ENCODE data around the gene PCBD1. TPM values are rescaled to one million over a fixed set of nuclear protein-coding genes. Genes with fewer than 3 reads are reported as not detected.

The PCBD1 gene
- total and polyA plus RNA-seq, 12 donors: 42.7 to 213 (median 137) TPM

GRCh38 chr10:70851597-70852475 lies 36.5 kb downstream of the PCBD1 start:
- Histone ChIP-seq H3K27ac (no peak overlapping the region), H3K9me3 (replicated peaks in 1 of 3) (no peaks in the 10 kb centered on the region), H3K36me3 (replicated peaks in 1 of 2) (peaks cover 0 to 15% of the 10 kb centered on the region in 2 donors), H3K4me1 (replicated peaks in 1 of 2) (peaks cover 0 to 37% of the 10 kb centered on the region in 2 donors), H3K4me3 (no peak overlapping the region), H3K27me3 (no peaks in the 10 kb centered on the region)
- no peak for TF ChIP-seq CTCF (IDR thresholded peaks at IDR 0.05)
- intact Hi-C loops (cut with DNase I): no loop called here
- WGBS, 4 donors: 80 to 88% (median 85%) methylated on average over 5 of the region's 5 CpGs
- no peak for DNase-seq

GRCh38 chr10:70850097-70850496 lies 38.3 kb downstream of the PCBD1 start:
- no peak for TF ChIP-seq POLR2A (IDR thresholded peaks at IDR 0.05)
- TF ChIP-seq CTCF (IDR thresholded peaks at IDR 0.05): no peak
- WGBS, 4 donors: 65 to 77% (median 73%) methylated on average over 3 of the region's 3 CpGs
- Histone ChIP-seq H3K36me3 (replicated peaks in 1 of 2) (peaks cover 0 to 15% of the 10 kb centered on the region in 2 donors), H3K4me1 (replicated peaks in 1 of 2) (peaks cover 0 to 35% of the 10 kb centered on the region in 2 donors), H3K9me3 (replicated peaks in 1 of 3) (no peaks in the 10 kb centered on the region), H3K27me3 (no peaks in the 10 kb centered on the region), H3K27ac (no peak overlapping the region), H3K4me3 (no peak overlapping the region)
- no peak for DNase-seq
- intact Hi-C loops (cut with DNase I): no loop called here

- no peak for DNase-seq
- Histone ChIP-seq H3K27ac (no peak overlapping the region), H3K9me3 (replicated peaks in 1 of 3) (no peaks in the 10 kb centered on the region), H3K4me3 (no peak overlapping the region), H3K36me3 (replicated peaks in 1 of 2) (peaks cover 0 to 11% of the 10 kb centered on the region in 2 donors), H3K4me1 (replicated peaks in 1 of 2) (peaks cover 0 to 35% of the 10 kb centered on the region in 2 donors), H3K27me3 (no peaks in the 10 kb centered on the region)
- WGBS, 4 donors: 39 to 57% (median 46%) methylated on average over 2 of the region's 2 CpGs
- intact Hi-C loops (cut with DNase I): no loop called here
- no peak for TF ChIP-seq CTCF (IDR thresholded peaks at IDR 0.05)
- no peak for TF ChIP-seq POLR2A (IDR thresholded peaks at IDR 0.05)
These were observed 38.8 kb downstream of the PCBD1 start for GRCh38 chr10:70849582-70850016.

- WGBS, 4 donors: 74 to 93% (median 80%) methylated on average over 1 of the region's 1 CpG
- peaks cover 0 to 7% of the 10 kb centered on the region in 2 donors for H3K36me3 ChIP-seq (replicated peaks in 1 of 2)
- intact Hi-C loops (cut with DNase I): no loop called here
- no peak overlapping the region for H3K27ac ChIP-seq
- TF ChIP-seq CTCF (IDR thresholded peaks at IDR 0.05): no peak
- no peak for TF ChIP-seq POLR2A (IDR thresholded peaks at IDR 0.05)
- no peaks in the 10 kb centered on the region for H3K9me3 ChIP-seq (replicated peaks in 1 of 3)
- DNase-seq: no peak
- no peak overlapping the region for H3K4me3 ChIP-seq
- no peaks in the 10 kb centered on the region for H3K27me3 ChIP-seq
- H3K4me1 ChIP-seq (replicated peaks in 1 of 2): peaks cover 10 to 46% of the 10 kb centered on the region in 2 donors
These were observed 40.6 kb downstream of the PCBD1 start for GRCh38 chr10:70847659-70848360.
